NCI-H446 treated with DMSO at 0.1 percent for 48 hours (cell line): ENCODE measurements around the gene IFT52.

ENCODE experiments used
- DNase-seq: peaks from one replicate; lab custom pipeline; 2025; lab: John Stamatoyannopoulos, UW

IFT52 gene, protein sequence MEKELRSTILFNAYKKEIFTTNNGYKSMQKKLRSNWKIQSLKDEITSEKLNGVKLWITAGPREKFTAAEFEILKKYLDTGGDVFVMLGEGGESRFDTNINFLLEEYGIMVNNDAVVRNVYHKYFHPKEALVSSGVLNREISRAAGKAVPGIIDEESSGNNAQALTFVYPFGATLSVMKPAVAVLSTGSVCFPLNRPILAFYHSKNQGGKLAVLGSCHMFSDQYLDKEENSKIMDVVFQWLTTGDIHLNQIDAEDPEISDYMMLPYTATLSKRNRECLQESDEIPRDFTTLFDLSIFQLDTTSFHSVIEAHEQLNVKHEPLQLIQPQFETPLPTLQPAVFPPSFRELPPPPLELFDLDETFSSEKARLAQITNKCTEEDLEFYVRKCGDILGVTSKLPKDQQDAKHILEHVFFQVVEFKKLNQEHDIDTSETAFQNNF

DNA sequence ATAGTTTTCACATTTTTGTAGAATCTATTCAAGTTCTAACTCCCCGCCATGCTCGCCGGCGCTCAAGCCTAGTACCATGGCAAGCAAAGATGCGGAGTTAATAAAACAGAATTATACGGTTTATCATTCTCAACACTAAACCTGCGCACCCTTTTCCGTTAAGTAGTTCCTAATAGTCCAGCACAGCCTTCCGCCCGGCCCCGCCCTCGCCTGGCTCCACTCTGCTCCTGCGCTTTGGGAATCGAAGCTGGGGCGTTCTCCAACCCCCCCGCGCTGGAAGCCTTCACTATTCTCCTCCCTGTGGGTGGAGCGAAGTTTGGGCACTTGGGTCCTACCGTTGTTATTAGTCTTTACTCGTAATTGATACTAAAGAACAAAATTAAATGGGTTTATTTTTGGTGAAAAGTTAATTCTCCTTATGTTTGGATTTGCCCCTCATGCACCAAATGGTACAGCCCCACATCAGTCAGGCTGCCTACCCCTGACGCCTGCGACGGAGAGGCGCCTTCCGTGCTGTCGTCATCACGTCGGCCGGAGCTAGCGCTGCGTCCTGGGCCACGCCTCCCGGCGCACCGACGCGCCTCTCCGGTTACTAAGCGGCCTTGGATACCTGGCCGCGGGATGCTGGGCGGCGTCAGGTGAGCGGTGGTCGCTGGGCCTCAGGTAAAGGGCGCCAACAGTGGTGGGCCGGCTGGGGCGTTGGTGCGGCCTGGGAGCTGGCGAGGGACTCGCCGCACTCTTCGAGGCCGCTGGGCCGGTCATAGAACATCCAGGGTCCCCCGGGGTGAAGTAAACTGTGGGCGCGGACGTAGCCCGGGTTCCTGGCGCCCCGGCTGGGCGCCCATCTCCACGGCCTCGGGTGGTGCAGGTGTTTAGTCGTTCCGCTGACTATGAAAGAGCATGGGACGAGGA lies at the start of gene IFT52:
TSS of gene IFT52 (plus strand) at position 546 of the 912 bp plus-strand sequence. CDS start 3,762 bp downstream, outside the sequence.
- peak; percentile 90 for DNase-seq

DNA sequence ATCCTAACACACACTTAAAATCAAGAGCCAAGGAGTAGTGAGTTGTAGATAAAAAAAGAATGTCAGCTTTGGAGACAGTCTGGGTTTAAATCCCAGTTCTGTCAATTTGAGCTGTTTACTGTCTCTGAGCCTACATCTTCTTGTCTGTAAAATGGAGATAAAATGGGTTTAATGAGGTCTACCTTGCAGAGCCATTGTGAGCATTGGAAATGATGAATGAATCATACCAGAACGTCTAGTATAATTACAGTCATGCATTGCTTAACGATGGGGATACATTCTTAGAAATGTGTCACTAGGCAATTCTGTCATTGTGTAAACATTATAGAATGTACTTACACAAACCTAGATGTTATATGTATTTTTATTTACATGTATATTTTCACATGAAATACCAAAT lies 49.5 kb upstream of the IFT52 start:
- no peak for DNase-seq

DNA sequence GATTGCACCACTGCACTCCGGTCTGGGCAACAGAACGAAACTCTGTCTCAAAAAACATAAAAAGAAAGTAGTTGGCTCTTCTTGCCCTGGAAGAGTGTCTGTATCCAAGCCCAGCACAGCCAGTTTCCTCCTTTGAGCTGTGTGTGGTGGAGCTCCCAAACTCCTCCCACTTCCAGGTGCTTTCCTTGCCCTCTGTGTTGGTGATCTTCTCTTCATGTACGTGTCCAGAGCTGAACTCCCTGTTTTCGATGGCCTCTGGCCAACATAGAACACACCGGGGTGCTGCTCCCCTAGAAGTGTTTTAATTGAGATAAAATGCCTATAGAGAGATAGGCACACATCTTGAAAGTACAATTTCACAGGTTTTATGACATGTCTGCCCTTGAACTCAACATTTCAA lies 48.6 kb upstream of the IFT52 start:
- no peak for DNase-seq

DNA sequence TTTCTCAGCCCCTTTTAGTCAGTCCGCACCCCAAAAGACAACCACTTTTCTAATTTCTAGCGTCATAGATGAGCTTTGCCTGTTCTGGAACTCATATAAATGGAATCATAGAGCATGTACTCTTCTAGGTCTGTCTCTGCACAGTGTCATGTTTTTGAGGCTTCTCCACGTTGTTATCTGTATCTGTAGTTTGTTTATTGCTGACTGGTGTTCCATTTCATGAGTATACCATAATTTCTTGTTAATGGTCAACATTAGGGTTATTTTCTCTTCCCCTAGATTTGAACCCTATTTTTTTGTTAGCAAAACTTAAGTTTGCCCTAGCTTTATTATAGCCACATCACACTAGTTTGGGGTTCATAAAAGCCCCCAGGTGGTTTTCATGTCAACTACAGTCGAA lies 48.1 kb upstream of the IFT52 start:
- no peak for DNase-seq

DNA sequence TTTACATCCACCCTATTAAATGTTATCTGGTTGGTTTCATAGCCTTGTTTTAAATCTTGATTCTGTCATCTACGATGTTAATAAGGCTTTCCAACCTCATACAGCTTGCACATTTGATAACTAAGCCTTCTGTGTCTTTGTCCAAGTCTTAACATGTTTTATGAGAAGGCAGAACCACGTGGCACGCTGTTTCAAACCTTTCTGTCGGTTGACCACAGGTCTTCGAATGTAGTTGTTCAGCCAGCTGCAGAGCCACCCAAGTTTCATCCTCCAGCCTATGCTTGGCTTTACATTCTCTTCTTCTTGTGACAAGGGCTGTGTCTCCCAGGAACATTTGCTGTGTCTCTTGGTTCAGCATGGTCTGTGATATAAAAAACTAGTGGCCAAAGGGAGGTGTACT lies 47.6 kb upstream of the IFT52 start:
- DNase-seq, result no peak

DNA sequence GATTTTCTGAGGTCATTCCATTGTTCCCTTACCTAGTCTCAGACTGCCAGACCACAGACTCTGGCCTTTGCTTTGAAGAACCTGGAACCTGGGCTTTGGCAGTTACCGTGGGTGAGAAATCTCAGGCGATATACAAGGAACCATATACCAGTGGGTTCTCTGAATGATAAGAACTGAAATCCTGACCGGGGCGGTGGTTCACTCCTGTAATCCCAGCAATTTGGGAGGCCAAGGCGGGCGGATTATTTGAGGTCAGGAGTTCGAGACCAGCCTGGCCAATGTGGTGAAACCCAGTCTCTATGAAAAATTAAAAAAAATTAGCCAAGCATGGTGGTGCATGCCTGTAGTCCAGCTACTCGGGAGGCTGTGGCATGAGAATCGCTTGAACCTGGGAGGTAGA lies 46.2 kb upstream of the IFT52 start:
- DNase-seq, result no peak

DNA sequence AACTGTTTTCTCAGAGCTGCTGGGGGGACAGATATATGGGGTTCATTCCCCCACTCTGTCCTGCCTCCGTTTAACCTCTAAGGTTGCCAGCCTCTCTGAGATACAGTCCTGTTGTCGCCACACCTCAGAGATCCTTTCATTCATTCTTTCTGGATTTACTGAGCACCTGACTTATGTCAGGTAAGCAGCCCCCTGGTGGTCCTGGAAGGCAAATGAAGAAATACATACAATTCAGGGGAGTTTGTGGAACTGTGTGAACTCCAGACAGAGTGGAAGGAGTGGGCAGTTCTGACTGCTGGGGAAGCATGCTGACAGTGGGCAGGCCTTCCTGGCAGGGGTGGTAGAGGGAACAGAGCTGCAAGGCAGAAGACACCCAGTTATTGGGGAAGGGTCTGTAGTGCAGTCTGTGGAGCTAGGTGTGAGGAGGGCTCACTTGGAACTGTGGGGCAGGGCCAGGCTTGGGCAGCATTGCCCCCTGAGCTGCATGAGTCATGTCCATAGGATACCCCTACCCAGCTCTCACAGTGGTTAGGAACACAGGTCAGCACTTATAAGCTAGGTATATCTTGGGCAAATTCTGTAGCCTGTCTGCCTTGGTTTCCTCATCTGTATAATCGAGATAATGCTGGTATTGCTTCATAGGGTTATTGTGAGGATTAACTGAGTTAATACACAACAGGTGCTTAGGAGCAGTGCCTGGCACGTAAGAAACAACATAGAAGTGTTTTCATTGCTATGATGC lies 44.7 kb upstream of the IFT52 start:
- DNase-seq, result no peak

DNA sequence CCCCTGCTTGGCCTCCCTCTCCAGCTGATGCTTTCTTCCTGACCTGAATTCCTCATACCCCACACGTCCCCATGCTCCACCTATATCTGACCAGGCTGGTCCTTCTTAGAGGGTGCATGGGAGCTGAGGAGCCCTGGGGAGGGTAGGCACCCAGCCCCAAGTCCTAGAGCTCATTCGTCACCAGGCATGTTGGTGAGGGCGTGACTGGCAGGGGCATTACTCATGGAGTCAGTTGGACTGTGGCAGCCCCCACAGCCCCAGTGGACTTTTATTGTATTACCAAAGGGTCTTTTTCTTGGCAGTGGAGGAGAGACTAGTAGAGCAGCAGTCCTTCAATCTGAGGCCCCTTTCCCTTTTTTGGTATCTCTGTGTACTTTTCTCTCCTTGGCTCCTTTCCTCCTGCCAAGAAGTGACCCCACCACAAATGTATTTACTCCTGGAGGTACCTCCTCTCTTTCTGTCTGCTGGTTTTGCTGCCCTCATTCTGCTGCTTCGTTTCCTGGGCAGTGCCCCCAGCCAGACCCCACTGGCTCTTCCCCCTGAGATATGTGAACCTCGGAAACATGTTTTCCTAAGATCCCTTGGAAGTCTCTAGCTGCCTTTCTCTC lies 42.4 kb upstream of the IFT52 start:
- no peak for DNase-seq

DNA sequence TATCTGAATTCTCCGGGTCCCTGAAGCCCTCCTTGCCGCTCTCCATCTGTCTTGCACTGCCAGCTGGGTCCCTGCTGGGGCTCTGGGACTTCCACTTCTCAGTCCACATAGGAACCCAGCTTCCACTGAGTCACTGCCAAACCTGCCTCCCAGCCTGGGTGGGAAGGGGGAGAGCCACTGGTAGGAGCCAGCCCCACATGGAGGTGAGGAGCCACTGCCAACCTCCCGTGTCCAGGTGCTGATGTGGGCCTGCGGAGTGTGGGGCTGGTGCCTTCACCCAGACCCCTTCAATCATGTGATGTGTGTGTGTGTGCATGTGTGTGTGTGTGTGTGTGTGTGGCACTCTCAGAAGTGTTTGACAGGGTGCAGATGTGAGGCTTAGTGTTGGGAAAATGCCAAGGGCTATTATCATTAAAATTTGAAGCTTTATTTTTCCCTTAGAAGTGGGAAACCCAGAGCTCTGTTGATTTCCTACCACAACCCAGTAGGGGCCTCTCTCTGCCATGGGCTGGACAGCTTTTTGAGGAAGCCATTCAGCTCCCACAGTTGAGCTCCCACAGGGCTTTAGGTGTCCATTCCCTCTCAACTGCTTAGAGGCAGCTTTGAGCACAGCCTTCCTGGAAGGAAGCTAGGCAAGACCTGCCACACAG lies 41.2 kb upstream of the IFT52 start:
- DNase-seq, result no peak

DNA sequence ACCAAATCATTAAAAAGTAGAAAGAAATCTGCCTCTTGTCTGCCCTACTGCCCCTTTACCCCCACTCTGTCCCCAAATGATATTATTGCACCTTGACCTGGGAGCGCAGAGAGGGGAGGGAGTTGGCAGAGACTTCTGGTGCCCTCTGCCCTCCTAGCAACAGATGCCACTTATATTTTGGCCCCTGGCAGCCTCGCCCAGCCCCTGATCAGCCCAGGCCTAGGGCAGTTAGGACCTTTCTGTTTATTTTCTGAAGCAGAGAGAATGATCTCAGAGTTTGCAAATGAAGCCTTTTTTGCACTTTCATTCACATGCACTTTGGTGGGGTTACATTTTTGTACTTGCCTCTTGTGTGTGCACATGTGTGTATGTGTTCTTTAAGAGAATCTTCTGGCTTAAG lies 40.3 kb upstream of the IFT52 start:
- DNase-seq, result no peak

DNA sequence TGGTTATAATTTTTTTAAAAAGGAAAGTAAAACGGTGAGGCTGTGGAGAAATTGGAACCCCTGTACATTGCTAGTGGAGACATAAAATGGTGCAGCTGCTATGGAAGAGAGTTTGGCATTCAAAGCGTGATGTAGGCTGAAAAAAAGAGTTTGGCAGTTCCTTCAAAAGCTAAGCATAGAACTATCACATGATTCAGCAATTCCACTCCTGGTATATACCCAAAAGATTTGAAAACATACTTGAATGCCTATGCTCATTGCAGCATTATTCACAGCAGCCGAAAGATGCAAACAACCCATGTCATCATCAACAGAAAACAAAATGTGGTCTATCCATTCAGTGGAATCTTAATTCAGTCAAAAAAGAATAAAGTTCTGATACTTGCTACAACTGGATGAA lies 36.4 kb upstream of the IFT52 start:
- no peak for DNase-seq

DNA sequence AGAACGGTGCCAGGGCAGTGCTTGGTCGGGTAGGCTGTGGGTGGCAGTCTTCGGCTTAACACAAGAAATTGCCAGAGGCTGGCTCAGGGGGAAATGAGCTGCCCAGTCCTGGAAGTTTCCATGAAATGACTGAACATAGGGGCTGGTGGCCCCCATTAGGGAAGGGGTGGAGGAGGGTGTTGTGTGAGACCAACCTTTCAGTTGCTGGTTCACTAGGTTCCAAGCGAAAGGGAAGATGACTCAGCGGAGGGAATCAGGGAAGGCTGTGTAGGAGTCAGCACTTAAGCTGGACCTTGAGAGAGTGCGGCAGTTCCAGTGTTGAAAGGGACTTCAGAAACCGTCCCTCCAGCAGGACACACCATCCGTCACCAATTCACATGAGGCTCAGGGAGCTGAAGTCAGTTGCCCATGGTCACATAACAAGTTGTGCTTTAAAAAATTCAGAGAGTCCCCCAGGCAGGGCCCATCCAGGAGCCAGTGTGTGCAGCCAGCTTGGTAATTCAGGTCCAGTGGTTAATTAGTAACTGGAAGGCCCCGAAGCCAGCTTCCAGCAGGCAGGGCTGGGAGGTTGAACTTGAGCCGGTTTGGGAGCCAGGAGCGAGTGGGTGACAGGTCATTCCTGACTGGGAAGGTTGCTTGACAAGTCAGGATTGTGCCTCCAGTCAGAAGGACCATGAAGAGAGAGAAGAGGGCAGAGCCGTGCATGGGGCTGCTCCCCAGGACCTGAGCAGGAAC lies 32.2 kb upstream of the IFT52 start, which contains the start of gene SGK2:
TSS of gene SGK2 (plus strand) at position 616 of the 735 bp plus-strand sequence. CDS start 7,469 bp downstream, outside the sequence.
- no peak for DNase-seq

DNA sequence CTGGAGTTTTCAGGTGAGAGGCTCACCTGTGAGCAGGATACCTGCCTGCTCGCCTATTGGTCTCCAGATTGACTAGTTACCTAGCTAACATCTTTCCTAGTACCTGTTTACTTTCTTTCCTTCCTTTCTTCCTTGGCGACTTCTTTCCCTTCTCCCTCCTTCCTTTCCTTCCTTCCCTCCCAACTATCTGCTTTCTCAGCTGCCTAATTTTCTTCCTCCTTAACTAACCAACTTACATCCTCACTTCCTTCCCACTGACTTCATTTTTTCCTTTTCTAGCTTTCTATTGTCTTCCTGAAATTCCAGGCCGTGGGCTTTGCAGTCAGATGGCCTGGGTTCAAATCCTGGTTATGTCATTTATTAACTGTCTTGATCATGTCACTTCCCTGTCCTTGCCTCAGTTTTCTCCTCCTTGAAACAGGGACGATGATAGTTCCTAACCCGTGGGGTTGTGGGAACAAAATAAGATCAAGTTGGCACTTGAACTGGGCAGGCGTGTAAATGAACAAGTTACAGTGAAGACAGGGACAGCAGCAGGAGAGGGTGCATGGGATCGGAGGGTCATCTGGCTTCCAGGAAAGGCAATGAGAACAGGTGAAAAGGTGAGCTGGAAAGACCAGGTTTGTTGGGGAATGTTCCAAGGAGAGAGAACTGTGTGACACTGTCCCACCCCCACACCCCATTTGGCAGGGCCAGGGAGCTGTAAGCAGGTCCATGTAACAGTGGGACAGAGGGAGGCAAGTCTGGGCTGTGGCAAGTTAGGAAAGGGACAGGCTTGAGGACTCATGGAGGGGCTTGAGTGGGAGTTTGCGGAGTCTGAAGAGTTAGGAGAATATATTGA lies 31.4 kb upstream of the IFT52 start:
- DNase-seq, result no peak

DNA sequence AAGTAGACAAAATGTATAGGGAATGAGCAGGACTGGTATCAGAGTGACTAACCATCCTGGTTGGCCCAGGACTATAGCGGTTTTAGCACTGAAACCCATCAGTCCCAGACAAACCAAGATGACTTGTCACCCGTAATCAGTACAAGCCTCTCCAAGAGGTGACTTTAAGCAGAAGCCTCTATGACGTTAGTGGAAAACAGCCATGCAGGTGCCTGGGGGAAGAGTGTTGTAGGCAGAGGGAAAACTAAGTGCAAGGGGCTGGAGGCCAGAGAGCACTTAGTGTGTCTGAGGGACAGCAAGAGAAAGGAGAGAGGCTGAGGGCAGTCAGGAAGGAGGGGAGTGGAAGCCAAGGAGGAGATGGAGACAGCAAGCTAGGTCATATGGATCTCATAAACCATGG lies 29.8 kb upstream of the IFT52 start:
- DNase-seq, result no peak

DNA sequence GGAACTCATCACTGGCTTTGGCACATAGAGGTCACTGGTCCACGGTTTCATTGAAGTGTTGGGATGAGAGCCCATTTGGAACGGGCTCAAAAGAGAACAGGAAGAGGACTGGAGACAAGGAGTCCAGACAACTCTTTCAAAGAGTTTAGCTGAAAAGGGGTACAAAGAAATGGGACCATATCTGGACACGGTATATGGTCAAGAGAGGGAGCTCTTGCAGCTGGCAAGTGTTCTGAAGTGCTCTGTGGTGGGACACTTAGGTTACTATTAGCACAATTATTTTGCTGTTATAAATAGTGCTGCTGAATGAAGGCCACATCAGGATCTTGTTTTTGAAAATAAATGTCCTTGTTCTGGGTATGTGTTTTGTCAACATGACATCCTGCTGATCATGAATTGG lies 27.3 kb upstream of the IFT52 start:
- no peak for DNase-seq

DNA sequence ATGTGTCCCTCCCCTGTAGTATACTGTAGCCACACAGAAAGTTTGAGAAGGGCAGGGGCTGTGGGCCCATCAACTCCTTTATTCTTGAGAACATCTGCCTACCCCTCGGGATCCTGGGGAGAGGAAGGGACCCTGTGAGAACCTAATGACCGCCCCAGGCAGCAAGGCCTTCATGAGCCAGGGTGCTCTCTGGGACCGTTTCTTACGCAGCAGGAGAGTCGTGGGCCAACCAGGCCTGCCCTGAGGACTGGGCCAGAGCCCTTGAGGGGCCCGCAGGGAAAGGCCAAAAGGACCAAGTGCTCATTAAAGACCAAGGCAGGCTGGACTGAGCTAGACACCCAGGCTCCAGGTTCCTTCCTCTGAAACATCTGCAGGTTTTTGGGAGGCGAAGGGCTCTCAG lies 26.7 kb upstream of the IFT52 start:
- no peak for DNase-seq

DNA sequence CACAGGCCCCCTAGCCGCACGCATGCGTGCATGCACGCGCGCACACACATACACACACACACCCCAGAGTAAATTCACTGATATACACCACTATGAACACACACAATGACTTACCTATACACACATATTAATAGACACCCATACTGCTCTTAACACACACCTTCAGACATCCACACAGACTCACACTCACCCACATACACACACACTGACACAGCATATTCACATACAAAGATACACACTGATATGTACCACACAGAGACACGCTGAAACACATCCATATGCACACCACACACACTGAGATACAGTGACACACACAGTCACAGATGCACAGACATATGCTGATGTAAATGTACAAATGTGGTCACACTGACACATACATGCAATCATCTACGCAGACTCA lies 26.3 kb upstream of the IFT52 start:
- DNase-seq, result no peak

DNA sequence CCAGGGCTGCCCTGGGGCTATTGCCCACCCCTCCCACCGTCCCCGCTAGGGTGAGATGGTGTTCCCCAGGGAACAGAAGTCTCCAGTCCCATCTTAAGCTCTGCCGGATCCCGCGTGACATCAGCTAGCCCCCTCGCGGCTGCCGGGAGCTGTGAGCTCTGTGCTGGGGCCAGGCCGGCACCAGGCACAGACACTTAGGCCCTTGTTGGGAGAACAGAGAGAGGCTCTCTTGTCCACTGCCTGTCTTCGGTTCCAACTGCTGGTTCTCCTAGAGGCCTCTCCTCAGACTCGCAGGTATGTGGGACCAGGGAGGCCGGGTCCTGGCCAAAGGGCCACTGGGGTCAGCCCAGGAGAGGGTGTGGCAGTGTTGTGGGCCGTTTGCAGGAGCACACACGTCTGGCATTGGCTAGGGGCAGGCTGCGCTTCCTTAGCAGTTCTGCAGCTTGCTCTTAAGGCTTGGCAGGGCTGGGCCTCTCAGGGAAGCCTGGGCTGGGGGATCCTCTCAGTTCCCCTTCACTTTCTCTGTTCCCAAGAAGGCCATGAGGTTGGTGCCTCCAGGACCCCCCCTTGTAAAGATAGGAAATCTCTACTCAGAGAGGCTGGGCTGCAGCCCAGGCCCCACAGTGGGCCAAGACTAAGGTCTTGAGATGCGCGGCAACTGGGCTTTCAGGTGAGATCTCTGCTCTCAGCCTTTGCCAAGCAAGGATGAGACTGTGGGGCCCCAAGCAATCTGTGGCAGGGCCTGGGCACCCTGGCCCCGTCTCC lies 25.6 kb upstream of the IFT52 start:
- DNase-seq, result no peak

DNA sequence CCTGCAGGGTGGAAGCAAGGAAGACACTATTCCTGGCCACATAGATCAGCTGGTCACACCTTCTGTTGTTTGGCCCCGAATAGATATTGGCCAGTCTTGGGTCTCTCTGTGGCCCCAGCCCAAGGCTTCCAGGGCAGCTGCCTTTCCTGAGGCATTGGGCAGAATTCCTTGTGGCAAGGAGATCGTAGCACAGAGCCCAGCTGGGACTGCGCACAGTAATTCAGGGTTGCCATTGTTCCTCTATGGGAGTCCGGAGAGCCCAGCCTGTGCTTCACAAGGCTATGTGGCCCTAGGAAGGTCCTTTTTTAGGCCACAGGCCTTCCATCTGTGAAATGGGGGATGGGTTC lies 25.0 kb upstream of the IFT52 start:
- no peak for DNase-seq
